PC-3 (cell line): Measurements from ENCODE around the gene UGCG.

Experiments used
- CTCF ChIP-seq: fragments of 300-600 bp; sonication (generic); conservative IDR thresholded peaks from 2 replicates; pipeline ENCODE4 v1.5.1; 2017; ENCODE audit warnings: antibody characterized with exemption, low read depth, mild to moderate bottlenecking, low read length
- EZH2 ChIP-seq: fragments of 300-600 bp; sonication (generic); IDR thresholded peaks from one replicate; pipeline ENCODE4 v1.6.1; 2017; ENCODE audit warnings: antibody characterized with exemption, mild to moderate bottlenecking, low read length; ENCODE audit not compliant: unreplicated experiment
- EZH2phosphoT487 ChIP-seq: fragments of 300-600 bp; sonication (generic); IDR thresholded peaks from 2 replicates; pipeline ENCODE4 v1.6.1; 2018; ENCODE audit warnings: mild to moderate bottlenecking, antibody characterized with exemption, low read length, borderline replicate concordance

GRCh38 chr9:111904026-111904425 is 7.4 kb downstream of the UGCG start:
- TF ChIP-seq CTCF (no peak), EZH2 (no peak), EZH2phosphoT487 (no peak)
